NCI-H345 (cell line): ENCODE measurements around the gene DNAJC1.

Source experiments
- DNase-seq: peaks from one replicate; lab custom pipeline; 2025; lab: John Stamatoyannopoulos, UW

Gene DNAJC1

DNA sequence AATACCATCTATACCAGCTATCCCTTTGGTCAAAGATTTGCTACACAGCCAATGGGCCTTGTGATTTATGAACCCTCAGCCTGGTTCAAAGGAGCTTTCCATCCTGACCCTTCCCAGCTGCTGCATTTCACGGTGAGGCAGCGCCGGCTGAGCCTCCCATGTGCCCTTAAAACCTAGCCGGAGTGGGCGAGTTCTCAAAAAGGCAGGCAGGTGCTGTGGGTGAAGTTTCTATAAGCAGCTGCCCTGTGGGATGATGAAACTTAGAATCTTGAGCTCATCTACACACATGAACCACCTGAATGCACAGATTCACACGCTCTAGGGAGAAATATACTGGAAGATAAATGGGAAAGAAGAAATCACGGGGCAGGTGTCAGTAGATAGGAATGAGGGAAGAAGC lies 244.8 kb downstream of the DNAJC1 start:
- no peak for DNase-seq

DNA sequence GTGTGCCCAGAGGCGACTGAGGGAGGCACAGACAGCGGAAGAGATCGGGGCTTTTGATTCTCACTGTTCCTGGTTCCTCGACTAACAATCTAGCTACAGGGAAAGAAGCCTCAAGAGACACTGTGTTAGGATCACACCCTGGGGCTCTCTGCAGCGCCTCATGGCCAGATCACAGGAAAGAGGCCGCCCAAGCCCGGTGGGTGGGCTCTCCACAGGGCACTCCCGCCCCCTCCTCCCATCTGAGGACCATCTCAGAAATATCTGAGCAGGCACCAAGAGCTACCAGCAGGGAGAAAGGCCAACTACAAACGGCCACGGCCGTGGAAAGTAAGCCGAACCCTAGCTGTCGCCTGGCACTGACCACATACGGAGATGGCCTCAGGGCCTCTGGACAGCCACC lies 245.3 kb downstream of the DNAJC1 start:
- no peak for DNase-seq

- DNase-seq: no peak
These were observed 246.2 kb downstream of the DNAJC1 start for GRCh38 chr10:21757185-21757901.

- no peak for DNase-seq
These were observed 246.8 kb downstream of the DNAJC1 start for GRCh38 chr10:21756707-21757106.

DNA sequence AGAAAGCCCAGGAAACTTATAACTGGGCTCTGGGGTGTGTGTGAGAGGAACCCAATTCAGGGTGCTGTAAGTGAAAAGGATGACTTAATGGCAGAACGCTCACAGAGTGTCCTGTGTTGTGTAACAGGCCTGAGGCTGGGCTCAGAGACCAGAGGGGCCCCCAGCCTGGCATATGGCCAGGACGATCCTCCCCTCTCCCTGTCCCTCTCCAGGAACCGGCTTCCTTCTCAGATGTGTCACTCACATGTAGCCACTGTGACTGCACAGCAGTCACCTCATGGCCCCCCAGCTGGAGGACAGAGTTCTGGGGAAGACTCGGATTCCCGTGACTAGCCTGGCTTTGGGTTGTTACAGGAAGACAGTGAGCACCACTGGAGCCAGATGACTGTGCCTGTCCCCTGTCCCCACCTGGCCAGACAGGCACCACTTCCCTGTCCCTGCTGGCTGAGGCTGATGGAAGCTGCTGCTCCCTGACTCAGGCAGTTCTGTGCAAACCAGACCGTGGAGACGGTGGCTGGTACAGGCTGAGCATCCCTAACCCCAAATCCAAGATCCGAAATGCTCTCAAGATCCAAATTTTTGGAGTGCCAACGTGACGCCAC lies 249.0 kb downstream of the DNAJC1 start:
- no peak for DNase-seq

DNA sequence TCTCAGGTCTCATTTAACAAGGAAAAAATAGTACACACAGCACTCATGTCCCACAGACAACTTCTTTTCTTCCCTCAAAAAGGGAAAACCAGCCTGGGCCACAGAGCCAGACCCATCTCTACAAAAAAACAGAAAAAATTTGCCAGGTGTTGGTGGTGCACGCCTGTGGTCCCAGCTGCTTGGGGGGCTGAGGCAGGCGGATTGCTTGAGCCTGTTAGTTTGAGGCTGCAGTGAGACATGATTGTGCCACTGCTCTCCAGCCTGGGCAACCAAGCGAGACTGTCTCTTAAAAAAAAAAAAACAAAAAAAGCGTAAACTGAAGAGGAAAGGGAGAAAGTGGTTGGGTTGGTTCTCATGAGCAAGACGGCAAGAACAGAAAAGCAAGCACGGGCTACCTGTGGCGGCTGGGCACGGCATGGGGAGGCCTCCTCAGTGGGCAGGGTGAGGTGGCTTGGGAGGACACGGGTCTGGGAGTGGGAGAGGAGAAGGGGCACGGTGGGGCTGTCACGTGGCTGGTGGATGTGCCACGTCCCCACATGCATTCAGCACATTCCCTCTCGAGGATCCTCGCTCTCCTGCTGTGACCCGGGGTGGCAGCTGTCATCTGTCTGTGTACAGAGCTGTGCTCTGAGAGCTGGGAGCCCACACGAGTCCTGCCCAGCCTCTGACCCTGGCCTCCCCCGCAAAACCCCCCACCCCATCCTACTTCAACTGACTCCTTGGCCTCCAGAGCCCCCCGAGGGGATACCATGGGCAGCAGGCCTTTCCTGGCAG lies 249.8 kb downstream of the DNAJC1 start:
- no peak for DNase-seq

- no peak for DNase-seq
These were observed 251.9 kb downstream of the DNAJC1 start for GRCh38 chr10:21751341-21752310.

- DNase-seq: no peak
These were observed 253.1 kb downstream of the DNAJC1 start for GRCh38 chr10:21750424-21750823.

GRCh38 chr10:21749788-21750187 lies 253.7 kb downstream of the DNAJC1 start:
- DNase-seq: no peak

DNA sequence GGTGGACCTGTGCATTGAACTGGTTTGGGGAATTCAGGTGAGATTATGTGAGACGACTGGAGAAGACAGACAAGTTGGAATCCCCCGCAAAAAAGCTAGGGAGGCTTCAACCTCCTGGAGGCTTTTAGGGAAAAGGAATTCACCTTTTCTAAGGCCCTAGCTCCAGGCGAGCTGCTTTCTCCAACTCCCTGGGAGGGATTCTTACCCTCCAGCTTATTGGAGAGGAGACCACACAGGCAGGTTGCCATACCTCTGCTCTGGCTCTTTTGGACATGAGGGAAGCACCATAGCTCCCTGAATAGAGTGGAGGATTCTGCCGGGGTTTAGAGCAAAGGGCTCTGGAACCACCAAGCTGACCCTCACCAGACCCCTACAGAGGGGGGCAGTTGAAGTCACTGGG lies 255.7 kb downstream of the DNAJC1 start:
- no peak for DNase-seq

GRCh38 chr10:21746118-21746517 lies 257.4 kb downstream of the DNAJC1 start:
- DNase-seq: no peak

DNA sequence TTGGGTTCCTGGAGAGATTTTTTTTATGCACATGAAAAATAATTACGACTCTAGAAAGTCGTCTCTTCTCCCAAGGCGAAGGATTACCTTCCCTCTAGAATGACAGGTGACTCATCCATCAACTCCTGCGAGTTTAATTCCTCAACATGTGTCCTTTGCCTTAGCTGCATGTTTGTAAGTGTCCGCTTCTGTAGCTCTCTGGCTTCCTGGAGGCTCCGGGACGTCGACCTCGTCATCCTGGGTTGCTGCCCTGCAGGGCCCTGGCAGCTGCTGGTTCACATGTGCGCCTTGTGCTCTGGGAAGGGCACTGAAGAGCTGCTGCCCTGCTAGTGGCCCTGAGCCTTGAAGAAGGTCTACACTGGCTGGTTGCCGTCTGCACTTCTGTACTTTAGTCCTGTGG lies 259.3 kb downstream of the DNAJC1 start:
- DNase-seq: no peak

GRCh38 chr10:21742740-21743412 lies 260.7 kb downstream of the DNAJC1 start:
- no peak for DNase-seq

- DNase-seq: no peak
These were observed 262.5 kb downstream of the DNAJC1 start for GRCh38 chr10:21740989-21741388.

DNA sequence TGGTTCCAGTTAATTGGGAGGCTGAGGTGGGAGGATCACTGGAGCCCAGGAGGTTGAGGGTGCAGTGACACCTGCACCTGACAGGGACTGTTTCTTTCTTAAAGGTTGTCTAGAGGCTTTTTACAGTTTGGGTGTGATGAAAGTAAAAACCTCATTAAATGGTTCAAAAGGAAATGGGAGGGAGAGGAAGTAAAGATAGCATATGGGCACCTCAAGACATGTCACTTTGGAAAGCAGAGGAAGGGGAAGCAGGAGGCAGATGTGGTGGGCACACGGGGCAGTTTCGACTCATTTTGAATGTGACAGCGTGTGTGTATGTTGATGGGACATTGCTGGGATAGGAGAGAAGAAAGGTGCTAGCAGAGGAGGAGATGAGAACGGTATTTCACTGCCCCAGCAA lies 266.4 kb downstream of the DNAJC1 start:
- DNase-seq: no peak

GRCh38 chr10:21733710-21734109 lies 269.8 kb downstream of the DNAJC1 start:
- DNase-seq: no peak

GRCh38 chr10:21732067-21732772 lies 271.3 kb downstream of the DNAJC1 start:
- peak; percentile 44 for DNase-seq

GRCh38 chr10:21728618-21729017 lies 274.9 kb downstream of the DNAJC1 start:
- DNase-seq: no peak

DNA sequence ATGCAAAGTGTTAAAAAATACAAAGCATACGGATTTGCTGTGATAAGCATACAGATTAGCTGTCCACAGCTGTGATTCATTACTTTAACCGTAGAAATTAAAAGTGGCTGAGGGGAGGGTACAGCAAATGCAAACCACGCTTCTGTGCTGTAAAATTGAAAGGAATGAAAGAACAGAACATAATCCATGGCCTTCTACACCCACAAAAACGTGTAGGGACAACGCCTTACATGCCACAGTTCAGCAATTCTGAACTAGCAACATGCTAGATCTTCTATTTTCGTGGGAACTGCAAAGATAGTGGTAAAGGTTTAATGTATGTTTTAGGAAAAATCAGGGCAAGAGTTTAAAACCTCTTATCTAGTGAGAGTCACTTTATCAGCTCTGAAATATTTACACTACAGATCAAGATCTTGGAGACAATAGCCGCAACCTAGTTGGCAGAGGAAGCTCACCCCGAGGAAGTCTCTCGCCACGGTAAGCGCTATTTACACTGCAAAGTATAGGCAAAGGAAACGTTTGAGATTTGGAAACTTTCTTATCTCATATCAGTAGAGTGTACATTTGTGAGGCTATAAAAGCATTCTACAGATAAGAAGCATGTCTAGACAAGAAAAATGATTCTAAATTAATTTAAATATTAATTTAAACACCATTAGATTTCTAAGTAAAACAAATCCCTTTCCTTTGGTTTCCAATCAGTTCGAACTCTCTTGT lies 275.9 kb downstream of the DNAJC1 start:
- DNase-seq: no peak

DNA sequence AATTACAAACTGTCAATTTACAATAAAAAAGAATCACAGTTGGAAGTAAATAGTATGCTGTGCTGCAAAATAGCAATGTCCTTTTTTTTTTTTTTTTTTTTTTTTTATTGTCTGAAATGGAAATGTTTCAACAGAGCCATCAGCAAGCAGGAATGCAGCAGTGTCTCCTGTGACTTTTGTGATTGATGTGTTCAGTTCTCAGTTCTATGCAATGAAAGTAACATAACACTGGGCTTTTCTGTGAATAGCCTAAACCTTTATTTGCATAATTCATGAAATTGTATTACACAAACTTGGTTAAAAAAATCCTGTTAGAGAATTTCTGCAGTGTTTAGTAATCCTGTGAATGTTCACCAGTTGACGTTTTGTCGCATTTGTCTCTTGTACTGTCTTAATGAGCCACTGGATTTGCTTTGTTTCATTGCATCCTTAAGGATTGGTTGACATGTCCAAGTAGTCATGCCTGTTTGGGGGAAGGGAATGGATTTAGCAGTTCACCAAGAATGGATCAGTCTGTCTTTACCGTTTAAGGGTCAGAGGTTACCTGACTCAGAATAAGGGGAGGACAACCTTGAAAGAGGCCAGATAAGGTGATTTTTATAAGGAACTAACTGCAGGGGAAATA lies 276.8 kb downstream of the DNAJC1 start:
- no peak for DNase-seq
